H1 (cell line): Measurements from ENCODE around the gene SPTLC3. TPM values are rescaled to one million over a fixed set of nuclear protein-coding genes. Genes with fewer than 3 reads are reported as not detected.

Experiments used
- CEBPB ChIP-seq: IDR thresholded peaks from 2 replicates; pipeline ENCODE4 v1.6.1; 2012; ENCODE audit warnings: low read depth, low read length
- CHD2 ChIP-seq: IDR thresholded peaks from 2 replicates; pipeline ENCODE4 v1.6.1; 2012; ENCODE audit warnings: low read length, improper control_type of control experiment
- CHD7 ChIP-seq: fragments of 300-600 bp; sonication (generic); IDR thresholded peaks from 2 replicates; pipeline ENCODE4 v1.7.1; 2012; ENCODE audit warnings: low read length, moderate library complexity, mild to moderate bottlenecking, inconsistent platforms; ENCODE audit not compliant: insufficient replicate concordance
- polyA plus RNA-seq, 7 experiments: library from polyadenylated mRNA; depleted of rRNA in 3 of 7; stranded (reverse) in 5 of 7; unstranded in 2 of 7; fragments of >200 nt in 5 of 7; fragments of 200-250 nt in 2 of 7; gene quantifications; 1 replicate in 5 of 7; 2 replicates in 1 of 7; 4 replicates in 1 of 7; pipeline versions ENCODE4 v1.2.1 to v1.2.3, GENCODE V29; 2011 to 2013; ENCODE audit warnings: missing spikeins in 2 of 7, mixed read lengths in 2 of 7
- total RNA-seq: library from RNA; stranded (reverse); fragmentation: NEBNext Ultra II Directional; extraction: Animal tissue kit (Norgen Biotek cat#: 25700); gene quantifications from 2 replicates; pipeline ENCODE4 v1.2.1, GENCODE V29; 2021

The SPTLC3 gene
- total and polyA plus RNA-seq, 2 of the 8 experiments (the other 6 are each of a cell fraction or from before 2014, with no cell fraction given), result 0.23 to 0.82 TPM

- TF ChIP-seq CHD7 (no peak), CEBPB (no peak), CHD2 (no peak)
Observed at GRCh38 chr20:13054011-13054410, 45.2 kb downstream of the SPTLC3 start (continued).
